ENCODE measurements around the gene ARL14EP.

The ARL14EP gene

GRCh38 chr11:30351061-30351460 lies 28.2 kb downstream of the ARL14EP start:
- Histone ChIP-seq H2BK12ac (ENCODE audit: low read length in 2 of 2) (no peak overlapping the region), H3K18ac (ENCODE audit: low read depth in 1 of 2, low read length in 2 of 2) (no peak overlapping the region), H3K4me2 (ENCODE audit: low read length, poor library complexity, severe bottlenecking) (no peak overlapping the region), H3K36me3 (ENCODE audit: control insufficient read depth in 1 of 2, insufficient read depth in 2 of 2, low read depth in 1 of 2, low read length in 2 of 2) (no peaks in the 10 kb centered on the region), H2BK15ac (ENCODE audit: low read depth, poor library complexity, severe bottlenecking) (no peak overlapping the region), H3K9ac (ENCODE audit: low read length) (no peak overlapping the region), H2BK5ac (ENCODE audit: low read depth, low read length, poor library complexity, severe bottlenecking) (no peak overlapping the region), H4K8ac (ENCODE audit: low read length) (no peak overlapping the region), H3K27ac (ENCODE audit: low read length, poor library complexity, severe bottlenecking) (no peak overlapping the region), H3K4me3 (ENCODE audit: insufficient read depth in 1 of 2, low read depth in 1 of 2, low read length in 2 of 2) (no peak overlapping the region), H2AK5ac (ENCODE audit: low read length, severe bottlenecking) (no peak overlapping the region), H3K23ac (ENCODE audit: low read length in 2 of 2) (no peak overlapping the region), H3K9me3 (ENCODE audit: control insufficient read depth, low read length) (no peaks in the 10 kb centered on the region), H4K91ac (ENCODE audit: low read length) (no peak overlapping the region), H2AFZ (ENCODE audit: low read depth, low read length) (no peak overlapping the region), H3K14ac (ENCODE audit: low read length in 2 of 2) (no peak overlapping the region), H2BK120ac (ENCODE audit: low read depth, low read length) (no peak overlapping the region), H3K79me1 (replicated peaks; ENCODE audit: low read length, poor library complexity, severe bottlenecking) (no peaks in the 10 kb centered on the region), H3K27me3 (ENCODE audit: control insufficient read depth in 1 of 2, insufficient read depth in 1 of 2, low read length in 2 of 2) (peaks cover 10 to 24% of the 10 kb centered on the region in 2 experiments), H3K4ac (ENCODE audit: low read depth in 1 of 2, low read length in 2 of 2) (no peak overlapping the region), H3K4me1 (ENCODE audit: control insufficient read depth, insufficient read depth, low read depth, low read length) (no peaks in the 10 kb centered on the region)
- 84% methylated on average over 5 of the region's 5 CpGs for WGBS
- no peak for DNase-seq

GRCh38 chr11:30356391-30356790 lies 33.5 kb downstream of the ARL14EP start:
- DNase-seq: no peak
- WGBS: 81% methylated on average over 4 of the region's 4 CpGs

DNA sequence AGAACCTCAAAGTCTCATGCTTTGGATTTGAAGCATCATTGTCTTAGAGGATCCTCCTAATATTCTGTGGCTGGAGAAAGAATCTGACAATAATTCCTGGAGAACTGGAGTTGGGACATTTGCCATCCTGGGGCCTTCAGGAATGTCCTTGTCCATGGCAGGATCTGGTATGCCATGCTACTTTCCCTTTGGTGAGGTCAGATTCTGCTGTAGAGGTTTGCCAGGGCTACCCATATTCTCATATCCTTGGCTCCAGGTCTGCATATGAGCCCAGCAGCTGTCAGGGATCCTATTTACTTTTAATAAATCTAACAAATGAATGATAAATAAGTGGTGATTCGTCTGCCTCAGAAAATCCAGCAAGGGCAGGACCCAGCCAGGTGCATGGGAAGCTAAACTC lies 35.0 kb downstream of the ARL14EP start:
- Histone ChIP-seq H3K23ac (ENCODE audit: low read length in 2 of 2) (no peak overlapping the region), H3K4me1 (ENCODE audit: control insufficient read depth, insufficient read depth, low read depth, low read length) (no peaks in the 10 kb centered on the region), H2BK12ac (ENCODE audit: low read length in 2 of 2) (no peak overlapping the region), H3K9me3 (ENCODE audit: control insufficient read depth, low read length) (no peaks in the 10 kb centered on the region), H3K14ac (ENCODE audit: low read length in 2 of 2) (no peak overlapping the region), H2BK15ac (ENCODE audit: low read depth, poor library complexity, severe bottlenecking) (no peak overlapping the region), H3K4me2 (ENCODE audit: low read length, poor library complexity, severe bottlenecking) (no peak overlapping the region), H2BK120ac (ENCODE audit: low read depth, low read length) (no peak overlapping the region), H3K79me1 (replicated peaks; ENCODE audit: low read length, poor library complexity, severe bottlenecking) (no peaks in the 10 kb centered on the region), H3K27me3 (ENCODE audit: control insufficient read depth in 1 of 2, insufficient read depth in 1 of 2, low read length in 2 of 2) (peaks cover 1 to 8% of the 10 kb centered on the region in 2 experiments), H3K4me3 (ENCODE audit: insufficient read depth in 1 of 2, low read depth in 1 of 2, low read length in 2 of 2) (no peak overlapping the region), H4K91ac (ENCODE audit: low read length) (no peak overlapping the region), H4K8ac (ENCODE audit: low read length) (no peak overlapping the region), H3K4ac (ENCODE audit: low read depth in 1 of 2, low read length in 2 of 2) (no peak overlapping the region), H3K18ac (ENCODE audit: low read depth in 1 of 2, low read length in 2 of 2) (no peak overlapping the region), H2BK5ac (ENCODE audit: low read depth, low read length, poor library complexity, severe bottlenecking) (no peak overlapping the region), H2AK5ac (ENCODE audit: low read length, severe bottlenecking) (no peak overlapping the region), H3K27ac (ENCODE audit: low read length, poor library complexity, severe bottlenecking) (no peak overlapping the region), H3K36me3 (ENCODE audit: control insufficient read depth in 1 of 2, insufficient read depth in 2 of 2, low read depth in 1 of 2, low read length in 2 of 2) (no peaks in the 10 kb centered on the region), H3K9ac (ENCODE audit: low read length) (no peak overlapping the region), H2AFZ (ENCODE audit: low read depth, low read length) (no peak overlapping the region)
- no peak for DNase-seq
- WGBS: 27% methylated on average over 1 of the region's 1 CpG

More at GRCh38 chr11:30356391-30356790, 33.5 kb downstream of the ARL14EP start:
- Histone ChIP-seq H2AK5ac (ENCODE audit: low read length, severe bottlenecking) (no peak overlapping the region), H3K79me1 (replicated peaks; ENCODE audit: low read length, poor library complexity, severe bottlenecking) (no peaks in the 10 kb centered on the region), H3K9ac (ENCODE audit: low read length) (no peak overlapping the region), H2AFZ (ENCODE audit: low read depth, low read length) (no peak overlapping the region), H3K36me3 (ENCODE audit: control insufficient read depth in 1 of 2, insufficient read depth in 2 of 2, low read depth in 1 of 2, low read length in 2 of 2) (no peaks in the 10 kb centered on the region), H3K27me3 (ENCODE audit: control insufficient read depth in 1 of 2, insufficient read depth in 1 of 2, low read length in 2 of 2) (peaks cover 6 to 19% of the 10 kb centered on the region in 2 experiments), H4K91ac (ENCODE audit: low read length) (no peak overlapping the region), H2BK12ac (ENCODE audit: low read length in 2 of 2) (no peak overlapping the region), H2BK15ac (ENCODE audit: low read depth, poor library complexity, severe bottlenecking) (no peak overlapping the region), H3K18ac (ENCODE audit: low read depth in 1 of 2, low read length in 2 of 2) (no peak overlapping the region), H3K27ac (ENCODE audit: low read length, poor library complexity, severe bottlenecking) (no peak overlapping the region), H3K4me2 (ENCODE audit: low read length, poor library complexity, severe bottlenecking) (no peak overlapping the region), H2BK120ac (ENCODE audit: low read depth, low read length) (no peak overlapping the region), H4K8ac (ENCODE audit: low read length) (no peak overlapping the region), H3K14ac (ENCODE audit: low read length in 2 of 2) (no peak overlapping the region), H2BK5ac (ENCODE audit: low read depth, low read length, poor library complexity, severe bottlenecking) (no peak overlapping the region), H3K9me3 (ENCODE audit: control insufficient read depth, low read length) (no peaks in the 10 kb centered on the region), H3K4ac (ENCODE audit: low read depth in 1 of 2, low read length in 2 of 2) (no peak overlapping the region), H3K4me1 (ENCODE audit: control insufficient read depth, insufficient read depth, low read depth, low read length) (no peaks in the 10 kb centered on the region), H3K23ac (ENCODE audit: low read length in 2 of 2) (no peak overlapping the region), H3K4me3 (ENCODE audit: insufficient read depth in 1 of 2, low read depth in 1 of 2, low read length in 2 of 2) (no peak overlapping the region)

DNA sequence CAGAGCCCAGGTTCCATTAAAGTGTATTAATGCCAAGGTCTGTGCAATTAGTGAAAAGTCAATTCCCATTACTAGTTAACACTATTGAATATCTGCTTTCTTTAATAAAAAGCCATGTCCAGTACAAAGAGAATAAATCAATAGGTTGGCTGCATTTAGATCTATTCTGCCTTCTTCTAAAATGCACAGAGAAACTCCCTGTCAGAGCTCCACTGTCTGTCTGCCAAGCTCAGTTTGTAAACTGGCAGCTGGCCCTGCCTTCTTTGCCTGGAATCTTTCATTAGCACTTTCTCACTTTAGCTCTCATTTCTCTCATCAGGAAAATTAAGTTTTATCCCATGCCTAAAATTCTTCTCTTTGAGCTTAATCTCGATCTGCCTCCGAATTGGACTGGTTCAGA lies 35.6 kb downstream of the ARL14EP start:
- Histone ChIP-seq H3K23ac (ENCODE audit: low read length in 2 of 2) (no peak overlapping the region), H2BK120ac (ENCODE audit: low read depth, low read length) (no peak overlapping the region), H3K27ac (ENCODE audit: low read length, poor library complexity, severe bottlenecking) (no peak overlapping the region), H3K9me3 (ENCODE audit: control insufficient read depth, low read length) (no peaks in the 10 kb centered on the region), H4K91ac (ENCODE audit: low read length) (no peak overlapping the region), H3K4me1 (ENCODE audit: control insufficient read depth, insufficient read depth, low read depth, low read length) (no peaks in the 10 kb centered on the region), H4K8ac (ENCODE audit: low read length) (no peak overlapping the region), H2BK5ac (ENCODE audit: low read depth, low read length, poor library complexity, severe bottlenecking) (no peak overlapping the region), H2AK5ac (ENCODE audit: low read length, severe bottlenecking) (no peak overlapping the region), H3K9ac (ENCODE audit: low read length) (no peak overlapping the region), H3K18ac (ENCODE audit: low read depth in 1 of 2, low read length in 2 of 2) (no peak overlapping the region), H3K27me3 (ENCODE audit: control insufficient read depth in 1 of 2, insufficient read depth in 1 of 2, low read length in 2 of 2) (peaks cover 0 to 5% of the 10 kb centered on the region in 2 experiments), H3K4me2 (ENCODE audit: low read length, poor library complexity, severe bottlenecking) (no peak overlapping the region), H2AFZ (ENCODE audit: low read depth, low read length) (no peak overlapping the region), H3K4me3 (ENCODE audit: insufficient read depth in 1 of 2, low read depth in 1 of 2, low read length in 2 of 2) (no peak overlapping the region), H3K4ac (ENCODE audit: low read depth in 1 of 2, low read length in 2 of 2) (no peak overlapping the region), H3K36me3 (ENCODE audit: control insufficient read depth in 1 of 2, insufficient read depth in 2 of 2, low read depth in 1 of 2, low read length in 2 of 2) (no peaks in the 10 kb centered on the region), H3K14ac (ENCODE audit: low read length in 2 of 2) (no peak overlapping the region), H2BK15ac (ENCODE audit: low read depth, poor library complexity, severe bottlenecking) (no peak overlapping the region), H3K79me1 (replicated peaks; ENCODE audit: low read length, poor library complexity, severe bottlenecking) (no peaks in the 10 kb centered on the region), H2BK12ac (ENCODE audit: low read length in 2 of 2) (no peak overlapping the region)
- no peak for DNase-seq
- 74% methylated on average over 2 of the region's 2 CpGs for WGBS
